Subcutaneous adipose tissue (tissue), 4 donors: ENCODE results near the gene ZXDC. TPM values are rescaled to one million over a fixed set of nuclear protein-coding genes. Genes with fewer than 3 reads are reported as not detected.

Experiments
- CTCF ChIP-seq: fragments of 450-650 bp; IDR thresholded peaks from one replicate; pipeline ENCODE4 v1.5.1; 2016; ENCODE audit warnings: low read depth, mild to moderate bottlenecking, control low read depth, antibody characterized with exemption, moderate library complexity
- total RNA-seq, 4 donors: library from RNA; depleted of rRNA; stranded (reverse); fragments of >200 nt; gene quantifications; one replicate each; pipeline ENCODE4 v1.1.0, GENCODE V29; 2016

ZXDC gene
- total RNA-seq, 4 donors from 2014 or later: 24.0 to 44.8 (median 26.3) TPM

- no peak for TF ChIP-seq CTCF
These were observed 50.9 kb downstream of the ZXDC start for GRCh38 chr3:126424751-126425150.

DNA sequence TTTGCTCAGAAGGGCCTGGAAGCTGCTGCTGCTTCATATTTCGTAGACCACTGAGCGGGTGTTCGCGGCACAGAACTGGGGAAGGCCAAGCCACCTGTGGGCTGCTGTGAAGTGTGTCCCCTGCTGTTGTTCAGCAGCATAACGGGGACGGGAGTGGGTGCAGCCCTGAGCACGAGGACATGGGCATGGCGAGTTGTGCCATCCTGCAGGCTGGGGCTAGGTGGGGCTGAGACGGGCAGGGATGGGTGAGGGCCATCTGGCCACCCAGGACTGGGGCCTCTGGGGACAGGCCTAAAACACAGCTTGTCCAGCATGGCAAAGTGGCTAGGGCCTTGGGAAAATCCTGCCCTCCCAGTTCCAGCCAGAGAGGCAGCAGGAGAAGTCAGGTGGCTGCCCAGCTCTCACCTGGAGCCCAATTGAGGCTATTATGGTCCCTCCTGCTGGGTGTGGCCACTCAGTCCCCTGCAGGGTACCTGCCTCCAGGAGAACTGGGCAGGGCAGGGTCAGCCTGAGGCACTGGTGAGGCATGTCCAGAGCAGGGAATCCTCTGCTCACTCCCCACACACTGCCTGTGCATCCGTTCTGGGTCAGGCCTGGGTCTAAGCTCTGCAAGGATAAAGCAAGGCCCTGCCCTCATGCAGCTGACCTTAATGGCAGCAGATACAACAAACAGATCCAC is 51.5 kb downstream of the ZXDC start:
- TF ChIP-seq CTCF: no peak

GRCh38 chr3:126423191-126424038 is 52.3 kb downstream of the ZXDC start:
- TF ChIP-seq CTCF: no peak

DNA sequence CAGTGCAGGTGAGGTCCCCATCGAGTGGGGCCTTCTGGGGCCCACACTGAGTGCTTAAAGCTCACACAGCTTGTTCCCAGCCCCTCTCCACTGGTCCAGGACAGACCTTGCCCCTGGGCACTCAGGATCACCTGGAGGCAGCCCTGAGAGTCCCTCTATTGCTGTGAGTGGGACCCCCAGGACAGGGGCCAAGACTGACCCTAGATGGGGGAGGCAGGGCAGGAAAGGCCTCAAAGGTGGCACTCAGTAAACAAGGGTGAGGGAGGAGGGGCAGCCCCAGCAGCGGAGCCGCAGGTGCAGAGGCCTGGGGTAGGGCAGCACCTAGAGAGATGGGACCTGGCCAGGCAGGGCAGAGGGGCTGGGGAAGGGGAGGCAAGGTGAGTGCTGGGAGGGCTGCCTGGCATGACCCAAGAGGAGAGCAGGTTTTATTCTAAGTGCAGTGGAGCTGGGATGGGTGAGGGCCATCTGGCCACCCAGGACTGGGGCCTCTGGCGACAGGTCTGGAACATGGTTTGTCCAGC is 53.1 kb downstream of the ZXDC start:
- TF ChIP-seq CTCF: no peak

GRCh38 chr3:126422121-126422520 is 53.6 kb downstream of the ZXDC start:
- no peak for TF ChIP-seq CTCF

GRCh38 chr3:126421573-126422119 is 54.0 kb downstream of the ZXDC start:
- TF ChIP-seq CTCF: no peak
